SH-SY5Y (cell line): ENCODE results near the gene MMP28.

Experiments
- GATA2 ChIP-seq: IDR thresholded peaks from 2 replicates; pipeline ENCODE4 v1.6.1; 2011; ENCODE audit warnings: mild to moderate bottlenecking, low read depth, low read length
- GATA3 ChIP-seq: IDR thresholded peaks from 2 replicates; pipeline ENCODE4 v1.6.1; 2011; ENCODE audit warnings: low read depth, mild to moderate bottlenecking, low read length, moderate library complexity

GRCh38 chr17:35841101-35841500 is 45.7 kb upstream of the MMP28 start:
- TF ChIP-seq GATA2 = no peak
- TF ChIP-seq GATA3 = no peak
